Measurements from ENCODE around the gene GAPDHS.

GRCh38 chr19:35497406-35497805, 35.9 kb upstream of the GAPDHS start:
- TF ChIP-seq POLR2A (IDR thresholded peaks at IDR 0.05) (no peak), CTCF (IDR thresholded peaks at IDR 0.05) (no peak)
